NOMO-1 treated with DMSO at 0.1 percent for 48 hours (cell line): ENCODE data around the gene CYB5R3.
A peak's percentile ranks its signal among the peaks of the same experiment; 100 is the strongest.

ENCODE experiments used
- DNase-seq: peaks from one replicate; lab custom pipeline; 2025; ENCODE audit not compliant: unreplicated experiment; lab: John Stamatoyannopoulos, UW

Gene CYB5R3

DNA sequence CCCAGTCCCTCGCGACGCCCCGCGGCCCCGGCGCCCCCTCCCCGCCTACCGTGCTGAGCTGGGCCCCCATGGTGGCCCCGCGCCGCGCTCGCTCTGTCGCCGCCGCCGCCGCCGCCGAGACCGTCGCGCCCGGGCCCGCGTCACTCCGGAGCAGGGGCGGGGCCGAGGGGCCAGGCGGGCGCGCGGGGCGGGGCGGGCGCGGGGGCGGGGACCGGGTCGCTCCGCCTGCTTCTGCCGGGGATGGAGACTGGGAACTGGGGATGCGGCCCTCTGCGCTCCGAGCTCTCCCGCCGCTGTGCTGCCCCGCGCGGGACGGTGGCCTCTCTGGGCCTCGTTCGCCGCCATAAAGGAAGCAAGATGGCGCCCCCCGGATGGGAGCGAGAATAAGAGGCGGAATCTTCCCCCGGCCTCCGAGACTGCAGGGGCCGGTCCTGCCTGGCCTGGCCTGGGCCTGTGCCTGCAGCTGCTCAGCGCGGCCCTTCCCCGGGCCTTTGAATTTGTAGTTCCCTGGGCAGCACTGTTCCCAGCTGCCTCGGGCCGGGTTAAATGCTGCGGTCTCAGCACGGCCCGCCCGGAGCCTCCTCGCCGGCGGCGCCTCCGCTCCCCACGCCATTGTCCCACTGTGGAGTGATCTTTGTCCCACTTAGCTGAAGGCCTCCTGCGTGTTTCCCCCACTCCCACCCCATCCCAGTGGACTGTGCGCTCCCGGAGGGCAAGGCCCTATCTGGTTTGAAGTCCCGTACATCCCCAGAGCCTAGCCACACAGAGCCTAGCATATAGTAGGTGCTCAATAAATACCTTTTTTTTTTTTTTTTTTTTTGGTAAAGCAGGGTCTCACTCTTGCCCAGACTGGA lies at the start of gene CYB5R3:
Gene CYB5R3 (minus strand): TSS at position 147 of the 854 bp plus-strand sequence. CDS start 77 bp downstream, at position 70.
- peak; percentile 90 for DNase-seq

DNA sequence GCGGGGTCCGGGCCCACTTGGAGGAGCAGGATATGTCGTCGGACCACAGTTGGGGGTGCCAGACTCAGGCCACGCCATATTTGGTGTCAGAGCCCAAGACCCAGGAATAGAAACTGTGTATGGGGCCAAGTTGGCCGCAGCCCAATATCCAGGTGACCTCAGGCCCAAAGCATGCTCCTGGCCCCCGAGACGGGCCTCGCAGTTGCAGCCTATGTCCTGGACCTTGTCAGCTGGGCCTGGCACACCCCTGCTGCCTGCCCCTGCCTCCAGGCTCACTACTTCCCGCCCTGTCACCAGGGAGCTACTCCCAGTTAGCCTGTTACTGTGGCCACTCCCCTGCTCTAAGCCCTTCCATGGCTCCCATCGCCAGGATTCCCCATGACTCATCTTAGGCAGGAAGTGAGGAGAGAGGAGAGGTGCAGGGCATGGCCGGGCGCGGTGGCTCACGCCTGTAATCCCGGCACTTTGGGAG lies 48.4 kb upstream of the CYB5R3 start:
- DNase-seq = no peak

- DNase-seq = no peak
Observed at GRCh38 chr22:42696331-42696967, 47.3 kb upstream of the CYB5R3 start.

GRCh38 chr22:42695294-42695693 lies 46.1 kb upstream of the CYB5R3 start:
- DNase-seq = no peak

DNA sequence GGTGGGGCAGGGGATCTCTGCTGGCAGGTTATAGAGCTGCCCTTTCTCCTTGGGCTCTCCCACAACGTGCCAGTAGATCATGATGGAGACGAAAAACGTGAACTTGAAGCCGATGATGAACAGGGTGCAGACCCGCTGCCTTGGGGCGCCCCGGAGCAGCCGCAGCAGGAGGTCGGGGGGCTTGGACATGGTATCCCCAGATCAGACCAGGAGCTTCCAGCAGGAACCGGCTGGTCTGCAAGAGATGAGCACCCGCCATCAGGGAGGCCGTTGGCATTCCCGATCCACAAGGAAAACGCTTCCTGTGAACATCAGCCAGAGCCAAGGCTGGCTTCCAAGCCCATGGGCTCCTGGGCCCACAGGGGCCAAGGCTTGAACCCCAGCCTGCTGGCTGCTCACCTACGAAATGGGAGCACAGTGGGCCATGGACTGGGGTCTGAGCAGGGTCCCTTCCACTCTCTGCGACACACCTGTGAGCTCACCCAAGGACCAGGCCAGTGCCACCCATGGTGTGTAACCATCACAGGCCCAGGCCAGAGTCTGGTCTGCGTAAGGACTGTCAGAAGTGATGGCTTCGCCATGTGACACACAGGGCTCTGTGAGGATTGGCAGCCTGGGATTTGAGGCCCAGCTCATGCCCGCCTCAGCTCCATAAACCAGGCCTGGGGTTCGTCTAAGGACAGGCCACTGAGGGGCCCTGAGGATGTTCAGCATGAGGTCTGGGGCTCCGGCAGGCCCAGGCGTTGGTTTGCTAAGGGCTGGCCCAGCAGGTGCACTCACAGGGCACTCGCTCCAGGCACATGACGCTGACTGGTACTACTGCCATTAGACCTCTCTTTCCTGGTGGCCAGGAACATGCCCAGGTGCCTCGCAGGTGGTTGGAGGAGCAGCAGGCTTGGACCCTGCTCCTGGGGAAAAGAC lies 44.8 kb upstream of the CYB5R3 start:
- no peak for DNase-seq

DNA sequence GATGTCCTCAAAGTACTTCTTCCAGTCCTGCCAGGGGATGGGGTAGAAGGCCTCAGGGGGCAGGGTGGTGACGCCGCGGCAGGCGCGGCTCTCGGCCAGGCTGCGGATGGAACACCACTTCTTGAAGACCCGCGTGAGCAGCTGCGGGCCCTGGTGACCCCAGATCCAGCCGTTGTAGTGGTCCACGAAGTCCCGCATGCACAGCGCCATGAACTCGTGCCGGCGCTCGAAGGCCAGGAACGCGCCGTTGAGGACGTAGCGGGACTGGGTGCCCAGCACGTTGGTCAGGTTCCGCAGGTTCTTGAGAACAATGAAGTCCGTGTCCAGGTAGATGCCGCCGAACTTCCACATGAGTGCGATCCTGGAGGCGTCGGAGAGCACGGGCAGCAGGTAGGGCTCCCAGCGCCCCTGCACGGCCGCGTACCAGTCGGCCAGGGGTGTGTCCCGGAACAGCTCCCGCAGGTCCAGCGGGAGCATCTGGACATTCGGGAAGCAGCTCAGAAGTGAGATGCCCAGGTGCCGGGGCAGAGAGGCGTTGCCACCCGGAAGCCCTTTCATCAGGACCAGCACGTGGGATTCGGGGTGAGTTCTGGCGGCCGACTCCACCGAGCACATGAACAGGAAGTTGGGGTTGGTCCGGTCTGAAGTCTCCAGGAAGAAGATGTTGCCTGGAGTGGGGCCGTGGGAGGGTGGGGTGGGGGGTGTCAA lies 44.0 kb upstream of the CYB5R3 start:
- no peak for DNase-seq

GRCh38 chr22:42692239-42693054 lies 43.3 kb upstream of the CYB5R3 start:
- DNase-seq = no peak

DNA sequence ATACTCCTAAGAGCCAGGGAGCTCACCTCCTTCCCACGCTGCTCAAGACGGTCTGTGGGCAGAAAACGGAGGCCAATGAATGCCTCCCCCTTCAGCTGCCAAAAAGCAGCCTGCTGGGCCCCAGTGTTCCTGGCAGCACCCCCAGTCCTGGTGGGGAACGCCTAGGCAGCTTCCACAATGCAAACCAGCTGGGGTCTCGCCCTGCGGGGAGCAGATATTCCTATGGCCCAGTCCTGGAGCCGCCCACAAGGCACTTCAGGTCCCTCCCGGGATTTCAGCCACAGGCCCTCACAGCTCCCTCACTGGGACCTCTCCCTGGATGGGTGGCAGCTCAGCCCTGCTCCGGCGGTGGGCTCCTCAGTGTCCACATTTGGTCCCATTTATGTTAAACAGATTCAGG lies 42.2 kb upstream of the CYB5R3 start:
- no peak for DNase-seq

GRCh38 chr22:42688241-42689211 lies 39.3 kb upstream of the CYB5R3 start:
- no peak for DNase-seq

- no peak for DNase-seq
Observed at GRCh38 chr22:42686756-42687491, 37.7 kb upstream of the CYB5R3 start.

- DNase-seq = no peak
Observed at GRCh38 chr22:42685941-42686653, 36.9 kb upstream of the CYB5R3 start.

GRCh38 chr22:42684462-42685195 lies 35.4 kb upstream of the CYB5R3 start:
- DNase-seq = no peak

DNA sequence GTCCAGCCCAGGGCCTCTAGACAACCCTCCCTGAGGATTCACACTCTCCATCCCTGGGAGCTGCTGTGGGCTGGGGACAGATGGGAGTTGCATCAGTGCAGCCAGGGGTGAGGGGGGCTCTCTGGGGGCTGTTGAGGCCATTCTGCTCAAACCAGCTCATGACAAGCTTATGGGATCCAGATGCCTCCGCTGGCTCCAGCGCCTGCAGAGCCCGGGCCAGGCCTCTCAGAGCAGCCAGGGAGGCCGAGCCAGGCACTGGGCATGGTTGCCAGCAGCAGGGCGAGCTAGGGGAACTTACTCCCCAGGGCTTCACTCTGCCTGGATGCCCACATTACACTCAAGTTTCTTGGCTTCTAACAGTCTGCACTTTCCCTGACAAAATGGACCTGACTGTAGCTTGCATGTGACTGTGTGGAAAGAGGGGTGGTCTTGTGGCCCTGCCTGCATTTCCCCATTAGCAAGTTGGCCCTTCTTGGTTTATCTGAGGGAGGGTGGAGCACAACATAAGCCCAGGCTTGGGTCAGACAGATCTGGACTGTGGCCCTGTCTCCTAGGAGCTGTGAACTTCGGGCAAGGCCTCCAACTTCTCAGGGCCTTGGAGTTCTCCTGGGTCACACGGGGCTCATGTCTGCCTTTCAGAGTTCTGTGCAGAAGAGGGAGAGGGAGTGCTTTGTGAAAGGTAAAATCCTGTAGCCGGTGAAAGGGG lies 34.5 kb upstream of the CYB5R3 start:
- DNase-seq = no peak

- DNase-seq = no peak
Observed at GRCh38 chr22:42682113-42682851, 33.1 kb upstream of the CYB5R3 start.

DNA sequence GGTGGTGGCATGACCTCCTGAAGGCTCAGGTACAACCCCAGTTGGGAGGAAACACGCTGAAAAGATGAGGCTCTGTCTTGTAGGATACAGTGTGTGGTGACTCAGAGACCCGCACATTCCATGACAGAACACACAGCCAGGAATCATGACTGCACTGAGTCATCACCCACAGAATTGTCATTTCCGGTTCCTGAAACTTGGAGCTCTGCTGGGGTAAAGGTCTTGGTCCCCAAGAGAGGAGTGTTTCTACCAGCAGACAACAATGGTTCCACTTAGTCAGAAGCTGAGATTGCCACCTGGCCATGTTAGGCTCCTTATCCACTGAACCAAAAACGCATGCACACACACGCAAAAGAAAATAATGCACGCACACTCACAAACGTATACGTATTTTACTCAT lies 31.5 kb upstream of the CYB5R3 start:
- no peak for DNase-seq
